HG02852 (cell line): ENCODE results near the gene KRTAP5-4.
"Not testable (repeated sequence)": the region's sequence is repeated elsewhere in the genome, so short reads cannot be mapped to it uniquely, and the experiment has no call there.

ENCODE experiments used
- ATAC-seq: cut with Tn5 transposase; IDR thresholded peaks from one replicate; pipeline ENCODE4 v1.9.1; 2021; ENCODE audit warnings: mild to moderate bottlenecking, moderate library complexity; ENCODE audit not compliant: unreplicated experiment

The KRTAP5-4 gene

GRCh38 chr11:1639102-1639620 is 17.2 kb upstream of the KRTAP5-4 start:
- no peak for ATAC-seq

GRCh38 chr11:1638344-1638743 is 16.4 kb upstream of the KRTAP5-4 start:
- ATAC-seq = no peak

GRCh38 chr11:1637628-1638027 is 15.7 kb upstream of the KRTAP5-4 start:
- ATAC-seq = no peak

- no peak for ATAC-seq
Measured at GRCh38 chr11:1636291-1636950, 14.5 kb upstream of the KRTAP5-4 start.

GRCh38 chr11:1633864-1634263 is 11.9 kb upstream of the KRTAP5-4 start:
- no peak for ATAC-seq

- ATAC-seq = no peak
Measured at GRCh38 chr11:1632053-1632714, 10.2 kb upstream of the KRTAP5-4 start.

GRCh38 chr11:1631066-1631568 is 9.2 kb upstream of the KRTAP5-4 start:
- no peak for ATAC-seq

- ATAC-seq = no peak
Measured at GRCh38 chr11:1630271-1630670, 8.3 kb upstream of the KRTAP5-4 start.

- no peak for ATAC-seq
Measured at GRCh38 chr11:1629326-1630185, 7.6 kb upstream of the KRTAP5-4 start, which contains the start of gene KRTAP5-5. TSS of gene KRTAP5-5 (plus strand) at chr11:1629775. CDS start at chr11:1629841, 66 bp downstream.

- ATAC-seq = no peak
Measured at GRCh38 chr11:1628506-1629325, 6.8 kb upstream of the KRTAP5-4 start.

- ATAC-seq = no peak
Measured at GRCh38 chr11:1625541-1625940, 3.6 kb upstream of the KRTAP5-4 start.

GRCh38 chr11:1624621-1625020 is 2.7 kb upstream of the KRTAP5-4 start:
- ATAC-seq = no peak

- ATAC-seq = no peak
Measured at GRCh38 chr11:1623716-1624115, 1.8 kb upstream of the KRTAP5-4 start.

GRCh38 chr11:1619449-1619848 is 2.5 kb downstream of the KRTAP5-4 start:
- no peak for ATAC-seq

- no peak for ATAC-seq
Measured at GRCh38 chr11:1618231-1618630, 3.7 kb downstream of the KRTAP5-4 start.

- ATAC-seq = no peak
Measured at GRCh38 chr11:1608363-1608762, 13.6 kb downstream of the KRTAP5-4 start, which contains the start of gene KRTAP5-3. TSS of gene KRTAP5-3 (minus strand) at chr11:1608463. CDS start at chr11:1608385, 78 bp downstream.

- ATAC-seq = not testable (repeated sequence)
Measured at GRCh38 chr11:1607901-1608300, 14.0 kb downstream of the KRTAP5-4 start.

GRCh38 chr11:1607156-1607845 is 14.6 kb downstream of the KRTAP5-4 start:
- not testable (repeated sequence) for ATAC-seq

GRCh38 chr11:1605923-1606322 is 16.0 kb downstream of the KRTAP5-4 start:
- ATAC-seq = peak; percentile 88

GRCh38 chr11:1604711-1605110 is 17.2 kb downstream of the KRTAP5-4 start:
- ATAC-seq = no peak
